Heart left ventricle (tissue), 13 donors: Measurements from ENCODE around the gene TECR.

Experiments
- POLR2A ChIP-seq, 2 donors: fragments of 450-650 bp; IDR thresholded peaks; one replicate each; pipeline ENCODE4 v1.6.1; 2017; ENCODE audit warnings: antibody characterized with exemption in 2 of 2, mild to moderate bottlenecking in 2 of 2, moderate library complexity in 2 of 2
- TF ChIP-seq, protein P1 (sequence below), 12 donors: fragments of 200-600 bp; sonication (generic) in 4 of 12; IDR thresholded peaks; one replicate each; pipeline versions ENCODE4 v1.5.0 to v1.8.0; 2018 to 2022; ENCODE audit warnings: antibody characterized with exemption in 12 of 12, mild to moderate bottlenecking in 5 of 12
- donor health status: ischemic (EF 13 %, LVEDD 7.1; RV severe dilation, severe dysfunction).
- donor health status: DM: no; HTN: yes; CAD: no.
- donor health status: DM: no; HTN: no; CAD: no.
- donor health status: ischemic (EF 25% LVEDD 6.9; RV normal size, moderate dysfunction).
- donor health status: ischemic (EF 25% LVEDD 5.7; RV mildly dilated, moderate dysfunction).
- donor health status: ischemic (EF 35%, LVEDD 5.7; RV mildly dilated, moderate dysfunction).
- donor health status: nonischemic (EF 11% LVEDD 7.7; RV severe dilation, severe dysfunction).
- donor health status: DM: yes; HTN: yes; CAD: no.
- donor health status: PGD.
- donor health status: ischemic (EF 29% LVEDD 5.4; RV normal size, mild dysfunction).
- donor health status: nonischemic (EF 23%, LVEDD 6.1; RV moderate dilation, normal function).

DNA sequence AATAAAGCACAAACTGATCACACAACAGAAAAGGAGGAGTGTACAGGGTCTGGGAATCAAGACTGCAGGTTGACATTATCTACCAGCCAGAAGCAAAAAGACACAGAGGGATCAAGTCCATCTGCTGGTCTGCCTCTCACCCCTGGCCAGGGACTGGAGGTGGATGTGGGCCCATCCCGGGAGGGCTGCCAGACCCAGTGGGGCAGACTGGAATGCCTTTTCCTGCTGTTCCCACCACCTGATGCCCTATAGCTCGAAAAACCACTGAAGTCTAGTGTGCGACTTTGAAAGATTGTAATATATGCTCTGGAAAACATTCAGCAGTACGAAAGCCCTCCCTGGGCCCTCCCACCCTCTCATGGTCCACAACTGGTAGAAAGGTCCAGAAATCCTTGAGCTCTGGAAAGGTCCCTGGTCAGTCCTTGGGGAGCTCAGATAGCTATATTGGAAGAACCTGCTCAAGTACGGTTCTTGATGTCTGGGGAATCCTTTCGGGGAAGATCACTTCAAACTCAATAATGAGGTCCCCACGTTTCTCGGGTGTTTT, 13.8 kb upstream of the TECR start:
- no peak for TF ChIP-seq POLR2A (IDR thresholded peaks at IDR 0.05)
- TF ChIP-seq, protein P1, sequence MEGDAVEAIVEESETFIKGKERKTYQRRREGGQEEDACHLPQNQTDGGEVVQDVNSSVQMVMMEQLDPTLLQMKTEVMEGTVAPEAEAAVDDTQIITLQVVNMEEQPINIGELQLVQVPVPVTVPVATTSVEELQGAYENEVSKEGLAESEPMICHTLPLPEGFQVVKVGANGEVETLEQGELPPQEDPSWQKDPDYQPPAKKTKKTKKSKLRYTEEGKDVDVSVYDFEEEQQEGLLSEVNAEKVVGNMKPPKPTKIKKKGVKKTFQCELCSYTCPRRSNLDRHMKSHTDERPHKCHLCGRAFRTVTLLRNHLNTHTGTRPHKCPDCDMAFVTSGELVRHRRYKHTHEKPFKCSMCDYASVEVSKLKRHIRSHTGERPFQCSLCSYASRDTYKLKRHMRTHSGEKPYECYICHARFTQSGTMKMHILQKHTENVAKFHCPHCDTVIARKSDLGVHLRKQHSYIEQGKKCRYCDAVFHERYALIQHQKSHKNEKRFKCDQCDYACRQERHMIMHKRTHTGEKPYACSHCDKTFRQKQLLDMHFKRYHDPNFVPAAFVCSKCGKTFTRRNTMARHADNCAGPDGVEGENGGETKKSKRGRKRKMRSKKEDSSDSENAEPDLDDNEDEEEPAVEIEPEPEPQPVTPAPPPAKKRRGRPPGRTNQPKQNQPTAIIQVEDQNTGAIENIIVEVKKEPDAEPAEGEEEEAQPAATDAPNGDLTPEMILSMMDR (IDR thresholded peaks at IDR 0.05) = no peak
